Stimulated activated CD4-positive, alpha-beta T cell treated with anti-CD3 and anti-CD28 coated beads, Interleukin-1b, Interleukin-23, amount 100 ng/mL, for 1 hour (primary cell): ENCODE results near the gene REL.
"Not testable (repeated sequence)": the region's sequence is repeated elsewhere in the genome, so short reads cannot be mapped to it uniquely, and the experiment has no call there.

Experiments used
- DNase-seq, 2 donors: peaks; one replicate each; pipeline ENCODE4 v3.0.0-alpha.2; 2020; ENCODE audit warnings: low read depth in 2 of 2

REL gene

DNA sequence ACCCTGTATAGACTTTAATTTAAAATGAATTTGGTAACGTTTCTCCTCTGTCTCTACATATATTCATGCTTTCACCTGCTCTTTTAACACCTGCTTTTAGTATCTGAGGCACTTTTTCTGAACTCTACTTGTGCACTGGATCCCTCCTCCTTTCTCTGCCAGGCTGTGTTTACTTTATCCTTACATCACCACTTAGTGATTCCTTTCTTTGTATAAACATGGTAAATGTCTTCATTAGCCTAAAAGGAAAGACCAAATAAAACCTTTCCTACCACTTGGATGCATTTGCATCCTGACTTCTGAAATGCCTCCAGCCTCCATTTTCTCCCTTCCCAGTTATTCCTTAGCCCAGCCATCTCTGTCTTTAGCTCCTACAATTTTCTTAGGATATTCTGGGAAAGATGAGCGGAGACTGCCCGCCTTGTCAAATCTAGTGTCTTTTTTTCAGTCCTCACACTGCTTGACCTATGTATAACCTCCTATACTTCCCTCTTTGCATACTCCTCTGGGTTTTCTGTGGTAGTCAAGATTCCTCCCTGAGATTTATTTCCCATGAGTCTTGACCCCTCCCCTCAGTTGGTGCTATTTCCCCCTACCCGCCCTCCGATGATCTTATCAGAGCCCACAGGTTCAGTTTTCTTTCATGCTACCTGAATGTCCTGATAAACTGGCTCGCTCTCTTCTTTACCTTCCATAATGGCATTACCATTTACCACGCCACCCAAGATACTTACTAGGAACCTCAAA, 44.8 kb downstream of the REL start:
- no peak for DNase-seq

DNA sequence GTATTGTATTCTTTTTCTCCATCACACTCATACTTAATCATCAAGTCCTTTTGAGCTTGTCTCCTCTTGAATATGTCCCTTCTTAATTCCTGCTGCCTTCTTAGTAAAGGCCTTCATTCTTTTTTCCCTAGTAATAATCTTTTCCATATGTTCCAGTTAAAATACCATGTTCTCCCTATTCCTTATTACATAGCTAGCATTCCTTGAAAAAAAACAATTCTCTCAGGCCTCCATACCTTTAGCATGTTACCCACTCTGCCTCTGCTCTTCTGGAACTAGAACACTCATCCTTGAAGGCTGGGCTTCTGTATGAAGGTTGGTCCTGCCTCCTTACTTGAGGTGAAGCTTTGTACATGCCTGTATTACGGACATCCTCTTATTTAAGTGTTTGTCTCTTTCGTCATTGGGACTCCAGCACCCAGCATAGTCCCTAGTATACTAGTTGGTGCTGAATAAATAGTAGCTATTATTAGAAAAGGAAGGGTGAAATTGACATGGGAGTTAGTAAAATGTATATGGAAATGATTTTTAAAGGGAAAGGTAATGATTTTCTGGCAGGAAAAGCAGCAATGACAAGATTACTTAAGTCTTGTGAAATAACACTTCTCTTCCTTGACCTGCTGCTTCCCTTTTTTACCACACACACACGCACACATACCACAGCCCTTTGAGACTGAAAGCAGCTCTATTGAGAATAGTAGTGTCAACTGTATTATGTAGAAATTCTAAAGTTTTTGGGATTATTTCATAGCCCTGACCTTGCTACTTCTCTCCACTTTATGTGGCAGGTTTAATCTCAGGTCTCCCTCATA, 45.6 kb downstream of the REL start:
- no peak for DNase-seq

DNA sequence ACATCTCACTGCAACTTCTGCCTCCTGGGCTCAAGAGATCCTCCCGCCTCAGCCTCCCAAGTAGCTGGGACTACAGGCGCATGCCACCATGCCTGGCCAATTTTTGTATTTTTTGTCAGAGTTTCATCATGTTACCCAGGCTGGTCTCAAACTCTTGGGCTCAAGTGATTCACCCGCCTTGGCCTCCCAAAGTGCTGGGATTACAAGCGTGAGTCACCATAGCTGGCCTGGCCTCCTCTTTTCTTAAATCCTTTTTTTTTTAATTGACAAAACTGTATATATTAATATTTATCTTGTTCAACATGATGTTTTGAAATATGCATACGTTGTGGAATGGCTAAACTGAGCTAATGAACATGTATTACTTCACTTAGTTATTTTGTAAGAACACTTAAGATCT, 50.7 kb downstream of the REL start:
- not testable (repeated sequence) for DNase-seq

DNA sequence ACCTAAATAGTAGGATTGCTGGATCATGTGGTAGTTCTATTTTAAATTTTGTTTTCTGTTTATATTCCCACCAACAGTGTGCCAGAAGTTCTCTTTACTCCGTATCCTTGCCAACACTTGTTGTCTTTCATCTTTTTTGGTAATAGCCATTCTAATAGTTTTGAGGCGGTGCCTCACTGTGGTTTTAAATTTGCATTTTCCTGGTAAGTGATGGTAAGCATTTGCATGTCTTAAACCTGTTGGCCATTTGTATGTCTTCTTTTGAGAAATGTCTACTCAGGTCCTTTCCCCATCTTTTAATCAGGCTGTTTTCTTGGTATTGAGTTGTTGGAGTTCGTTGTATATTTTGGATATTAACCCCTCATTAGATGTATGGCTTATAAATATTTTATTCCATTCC, 51.6 kb downstream of the REL start:
- no peak for DNase-seq

DNA sequence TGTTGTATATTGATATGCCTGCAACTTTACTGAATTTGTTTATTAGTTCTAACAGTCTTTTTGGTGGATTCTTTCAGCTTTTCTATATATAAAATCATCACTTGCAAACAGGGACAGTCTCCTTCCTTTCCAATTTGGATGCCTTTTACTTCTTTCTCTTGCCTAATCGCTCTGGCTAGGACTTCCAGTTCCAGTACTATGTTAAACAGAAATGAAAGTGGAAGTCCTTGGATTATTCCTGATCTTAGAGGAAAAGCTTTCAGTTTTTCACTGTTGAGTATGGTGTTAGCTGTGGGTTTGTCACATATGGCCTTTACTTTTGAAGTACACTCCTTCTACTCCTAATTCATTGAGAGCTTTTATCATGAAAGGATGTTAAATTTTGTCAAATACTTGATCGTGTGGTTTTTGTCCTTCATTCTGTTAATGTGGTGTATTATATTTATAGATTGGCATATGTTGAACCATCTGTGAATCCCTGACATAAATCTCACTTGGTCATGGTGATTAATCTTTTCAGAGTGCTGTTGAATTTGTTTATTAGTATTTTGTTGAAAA, 52.9 kb downstream of the REL start:
- no peak for DNase-seq

DNA sequence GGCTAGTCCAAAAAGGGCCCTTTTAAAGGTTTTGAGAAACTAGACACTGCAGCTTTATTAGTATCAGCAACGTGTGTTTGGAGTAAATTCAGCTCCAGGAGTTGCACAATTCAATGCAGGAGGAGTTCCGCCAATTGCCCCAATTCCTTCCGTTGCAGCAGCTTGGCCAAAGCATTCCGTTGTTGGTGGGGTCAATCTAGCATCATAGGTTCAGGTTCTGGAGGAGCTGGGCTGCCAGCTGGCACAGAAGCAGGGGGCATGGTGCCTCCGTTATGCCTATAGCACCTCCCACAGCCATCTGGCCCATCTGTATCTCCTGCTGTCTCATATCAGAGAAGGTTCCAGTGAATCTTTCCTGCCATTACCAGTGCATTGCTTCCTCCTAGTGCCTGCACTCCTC, 55.4 kb downstream of the REL start:
- no peak for DNase-seq

DNA sequence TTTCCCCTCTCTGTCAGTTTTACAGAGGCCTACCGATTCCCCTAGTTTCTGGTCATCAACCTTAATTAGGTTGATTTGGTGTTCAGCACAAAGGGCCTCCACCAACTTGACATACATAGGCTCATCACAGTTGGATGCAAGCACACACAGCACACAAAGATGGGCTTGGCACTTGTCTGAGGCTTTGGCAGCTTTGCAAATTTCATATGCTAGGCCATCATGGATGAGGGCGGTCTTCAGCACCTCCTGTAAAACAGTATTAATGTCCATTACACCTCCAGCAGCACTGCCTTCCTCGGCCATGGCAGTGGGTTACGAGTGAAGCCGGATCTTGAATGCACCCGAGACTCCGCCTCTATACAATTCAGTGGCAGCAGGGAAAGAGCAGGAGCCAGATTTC, 56.9 kb downstream of the REL start:
- DNase-seq, result no peak

DNA sequence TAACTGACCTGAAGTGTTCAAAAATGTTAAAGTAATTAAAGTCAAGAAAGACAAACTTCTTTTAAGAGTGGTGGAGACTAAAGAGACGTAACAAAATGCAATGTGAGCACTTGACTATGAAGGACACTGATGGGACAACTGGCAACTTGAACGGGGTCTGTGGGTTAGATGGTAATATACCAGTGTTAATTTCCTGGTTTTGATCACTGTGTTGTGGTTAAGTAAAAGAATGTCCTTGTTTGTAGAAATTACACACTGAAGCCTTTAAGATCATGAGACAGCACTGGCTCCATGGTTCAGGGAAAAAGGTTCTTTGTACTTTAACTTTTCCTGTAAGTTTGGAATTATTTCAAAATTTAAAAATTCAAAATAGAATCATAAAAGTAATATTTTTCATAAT, 58.2 kb downstream of the REL start:
- no peak for DNase-seq

DNA sequence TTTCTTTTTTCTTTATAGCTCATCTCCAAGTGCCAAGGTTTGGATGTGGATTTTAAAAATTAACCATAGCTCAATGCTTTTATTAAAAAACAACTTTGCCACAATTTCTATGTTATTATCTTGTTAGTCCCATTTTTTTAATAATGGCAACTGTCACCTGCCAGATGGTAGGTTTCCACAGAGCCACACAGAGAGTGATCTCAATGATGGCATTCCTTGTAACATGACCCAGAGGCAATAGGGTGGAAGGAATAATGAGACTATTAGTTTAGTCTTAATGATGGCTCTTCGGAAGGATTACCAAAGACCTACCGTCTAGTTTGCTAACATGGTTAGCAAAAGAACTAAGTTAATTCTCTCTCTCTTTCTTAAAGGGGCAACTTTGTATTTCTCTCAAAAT, 64.0 kb downstream of the REL start:
- no peak for DNase-seq

DNA sequence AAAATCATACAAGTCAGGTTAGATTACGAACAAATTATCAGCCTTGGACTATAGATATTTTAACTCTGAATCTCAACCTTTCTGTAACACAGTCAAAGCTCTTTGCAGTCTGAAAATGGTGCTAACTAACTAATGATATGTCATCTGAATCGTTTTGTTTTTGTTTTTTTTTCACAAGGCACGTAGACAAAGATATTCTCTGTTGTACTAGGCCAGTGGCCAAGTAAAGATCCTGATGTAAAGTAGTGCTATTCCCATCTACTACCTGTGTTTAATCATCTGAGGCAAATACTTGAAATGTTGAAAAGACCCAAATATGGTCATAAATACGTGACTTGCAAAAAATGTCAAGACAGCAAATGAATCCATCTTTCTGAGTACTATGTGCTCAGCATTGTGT, 65.7 kb downstream of the REL start:
- DNase-seq, result no peak

DNA sequence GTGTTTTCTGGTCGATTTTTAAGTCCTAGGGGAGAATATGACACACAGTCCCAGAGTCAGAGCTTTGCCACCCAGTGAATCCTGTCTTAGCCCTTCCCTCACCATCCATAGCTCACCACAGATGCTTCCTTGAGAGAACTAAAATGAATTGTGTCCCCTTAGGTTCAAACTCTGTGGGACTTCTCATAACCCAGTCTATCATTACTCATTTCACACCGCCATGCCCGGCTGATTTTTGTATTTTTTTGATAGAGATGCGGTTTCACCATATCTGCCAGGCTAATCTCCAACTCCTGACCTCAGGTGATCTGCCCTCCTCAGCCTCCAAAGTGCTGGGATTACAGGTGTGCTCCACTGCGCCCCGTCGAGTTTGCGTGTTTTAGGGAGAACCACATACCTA, 66.8 kb downstream of the REL start:
- DNase-seq, result no peak

DNA sequence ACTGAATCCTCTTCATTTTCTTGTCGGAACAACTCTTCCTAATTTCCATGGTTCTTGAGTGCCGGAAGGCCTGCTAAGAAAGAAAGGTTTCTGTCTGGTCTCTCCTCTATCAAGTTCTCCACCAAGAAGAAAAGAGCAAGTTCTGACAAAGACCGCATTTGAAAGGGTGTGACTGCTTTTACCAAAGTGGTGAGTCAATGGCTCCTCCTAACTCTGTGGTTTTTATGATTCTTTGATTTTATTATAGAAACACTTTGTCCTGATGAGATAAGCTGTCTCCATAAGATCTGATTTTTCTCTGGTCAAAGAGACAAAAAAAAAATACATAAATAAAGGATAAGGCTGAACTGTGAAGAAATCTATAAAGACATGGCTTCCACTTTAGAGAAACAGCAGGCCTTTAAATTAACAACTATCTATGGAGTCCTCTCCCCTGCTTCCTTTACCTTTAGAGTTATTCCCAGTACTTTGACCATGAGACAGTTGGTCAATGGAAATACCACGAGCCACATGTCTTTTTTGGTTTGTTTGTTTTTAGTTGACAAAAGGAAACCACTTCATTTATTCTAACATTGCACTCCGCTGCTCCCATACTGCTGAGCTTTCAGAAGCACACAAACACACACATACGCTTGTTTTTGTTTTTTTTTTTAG, 67.7 kb downstream of the REL start:
- DNase-seq, result no peak

DNA sequence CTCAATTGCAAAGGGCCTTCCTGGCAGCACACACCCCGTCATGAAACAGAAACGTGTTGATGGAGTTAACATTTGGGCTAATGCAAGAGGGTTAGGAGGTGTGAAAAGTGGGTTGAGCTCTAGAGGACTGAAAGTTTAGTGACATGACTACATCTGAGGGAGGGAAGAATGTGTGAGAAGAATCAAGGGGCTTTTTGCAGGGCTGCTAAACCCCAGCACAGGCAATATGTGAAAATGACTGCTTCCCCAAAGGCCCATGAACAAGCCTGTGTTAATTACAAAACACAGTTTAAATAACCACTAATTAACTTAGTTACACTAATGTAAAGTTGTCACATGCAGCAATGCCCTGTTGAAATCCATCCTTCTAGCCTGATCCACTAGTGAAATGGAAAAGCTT, 72.8 kb downstream of the REL start:
- no peak for DNase-seq

DNA sequence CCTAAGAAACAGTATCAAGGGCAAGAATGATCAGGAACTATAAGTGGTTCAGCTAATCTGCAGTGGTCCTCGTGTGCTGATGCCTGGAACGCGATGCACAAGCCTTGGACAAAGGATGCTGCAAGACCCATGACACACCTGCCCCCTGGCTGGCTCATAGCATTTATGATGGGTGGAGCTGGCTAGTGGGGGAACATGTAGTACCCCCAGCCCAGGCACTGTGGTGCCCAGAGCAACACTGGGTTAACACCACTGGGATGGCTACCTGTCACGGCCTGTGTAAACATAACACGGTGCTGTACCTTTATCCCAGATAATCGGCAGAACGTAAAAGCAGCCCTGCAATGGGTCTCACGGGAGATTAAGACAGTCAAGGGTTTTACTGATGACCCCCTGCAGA, 75.8 kb downstream of the REL start:
- no peak for DNase-seq

DNA sequence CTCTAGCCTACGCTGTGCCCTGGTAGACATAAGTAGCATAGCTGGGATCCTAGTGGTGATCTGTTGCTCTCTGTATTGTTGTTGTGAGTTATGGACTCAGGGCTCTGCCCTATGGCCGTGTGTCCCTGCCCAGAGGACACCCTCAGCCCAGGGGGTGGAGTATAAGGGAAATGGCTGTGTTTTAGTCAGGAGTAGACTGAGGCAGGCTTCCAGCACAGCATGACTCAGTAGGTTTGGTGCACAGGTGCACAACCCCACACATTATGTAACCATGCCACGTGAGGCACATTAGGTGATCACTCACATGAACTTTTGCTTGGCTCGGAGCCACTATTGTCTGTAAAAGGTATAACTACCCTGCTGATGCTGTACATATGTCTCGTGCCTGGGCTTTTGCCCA, 76.3 kb downstream of the REL start:
- DNase-seq, result no peak

DNA sequence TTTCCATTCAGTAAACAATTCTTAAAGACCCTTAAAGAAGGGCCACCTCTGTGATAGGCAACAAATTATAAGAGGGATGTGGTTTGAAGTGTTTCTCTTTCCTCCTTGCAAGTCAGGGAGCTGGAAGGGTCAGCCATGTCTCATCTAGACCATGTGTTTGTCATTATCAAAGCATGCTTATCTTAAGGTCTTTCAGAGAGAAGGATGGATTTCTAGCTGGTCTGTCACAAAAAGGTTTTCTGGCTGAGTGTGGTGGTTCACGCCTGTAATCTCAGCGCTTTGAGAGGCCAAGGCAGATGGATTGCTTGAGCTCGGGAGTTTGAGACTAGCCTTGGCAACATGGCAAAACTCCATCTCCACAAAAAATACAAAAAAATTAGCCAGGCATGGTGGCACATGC, 77.0 kb downstream of the REL start:
- no peak for DNase-seq

DNA sequence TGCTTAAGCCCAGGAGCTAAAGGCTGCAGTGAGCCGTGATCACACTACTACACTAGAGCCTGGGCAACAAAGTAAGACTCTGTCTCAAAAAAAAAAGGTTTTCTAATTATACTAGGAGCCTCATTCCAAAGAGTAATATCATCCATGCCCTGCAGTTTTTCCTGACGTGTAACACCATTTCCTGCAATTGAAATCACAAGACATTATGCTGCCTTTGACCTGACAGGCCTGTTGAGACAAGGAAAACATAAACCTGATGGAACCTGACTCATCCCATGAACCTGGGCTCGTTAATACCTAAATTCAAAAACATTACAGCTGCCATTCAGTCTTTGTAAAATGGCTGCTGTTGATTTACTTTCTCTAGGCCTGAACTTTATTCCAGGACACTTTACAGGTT, 77.4 kb downstream of the REL start:
- DNase-seq, result no peak

DNA sequence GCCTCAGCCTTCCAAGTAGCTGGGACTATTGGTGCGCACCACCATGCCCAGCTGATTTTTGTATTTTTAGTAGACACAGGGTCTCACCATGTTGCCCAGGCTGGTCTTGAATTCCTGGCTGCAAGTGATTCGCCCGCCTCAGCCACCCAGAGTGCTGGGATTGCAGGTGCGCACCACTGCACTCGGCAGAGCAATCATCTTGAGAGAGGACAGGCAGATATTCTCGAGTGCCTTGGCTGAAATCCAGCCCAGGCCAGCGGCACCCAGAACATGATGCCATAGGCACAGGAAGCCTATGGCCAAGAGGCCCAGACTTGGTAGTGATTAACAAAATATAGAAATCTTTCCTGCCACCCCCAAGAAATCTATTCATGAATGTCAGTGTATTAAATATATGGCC, 78.1 kb downstream of the REL start:
- no peak for DNase-seq

DNA sequence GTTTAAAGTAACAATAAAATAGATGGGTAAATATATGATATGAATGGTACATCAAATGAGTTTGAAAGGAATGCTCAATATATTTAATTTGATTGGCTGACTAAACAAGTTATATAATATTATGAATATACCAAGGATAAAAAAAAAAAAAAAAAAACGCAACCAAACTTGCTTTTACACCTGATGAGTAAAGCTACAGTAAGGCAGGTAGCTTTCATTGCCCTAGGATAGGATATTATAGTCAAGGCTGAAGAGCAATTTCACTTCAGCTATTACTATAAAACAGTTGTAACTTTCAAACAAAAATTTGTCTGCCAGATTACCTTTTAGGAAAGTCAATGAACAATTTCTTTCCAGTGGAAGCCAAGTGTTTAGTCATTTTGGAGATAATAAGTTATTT, 79.3 kb downstream of the REL start:
- DNase-seq, result no peak

DNA sequence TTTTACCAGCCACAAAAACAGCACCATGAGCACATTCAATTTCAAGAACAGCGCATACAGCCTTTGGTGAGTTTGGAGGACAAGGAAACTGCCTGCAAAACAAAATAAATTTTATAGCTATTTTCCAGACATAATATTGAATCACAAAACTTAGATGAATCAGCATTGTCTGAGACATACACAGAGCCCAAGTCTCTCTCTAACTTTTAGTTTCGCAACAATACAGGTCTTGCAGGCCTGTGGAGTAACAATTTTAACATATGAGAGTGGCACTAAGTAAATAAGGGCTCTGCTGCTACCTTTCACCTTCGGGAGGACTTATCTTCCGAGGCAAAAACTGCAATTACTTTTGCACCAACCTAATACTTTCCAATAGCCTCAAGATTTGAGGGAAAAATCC, 80.1 kb downstream of the REL start:
- DNase-seq, result no peak

DNA sequence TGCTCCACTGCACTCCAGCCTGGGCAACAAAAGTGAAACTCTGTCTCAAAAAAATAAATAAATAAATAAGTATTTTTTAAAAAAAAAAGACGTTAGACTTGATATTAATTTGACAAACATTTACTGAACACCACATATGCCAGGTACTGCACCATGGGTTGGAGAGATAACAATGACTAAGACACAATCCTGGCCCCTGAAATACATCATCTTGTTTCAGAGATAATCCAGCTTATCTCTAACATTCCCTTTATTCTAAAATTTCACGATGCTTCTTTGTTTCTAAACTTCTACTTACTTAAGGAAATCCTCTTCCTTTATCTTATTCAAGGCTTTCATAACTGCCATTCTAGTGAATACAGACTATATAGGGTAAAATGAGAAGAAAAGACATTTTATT, 81.2 kb downstream of the REL start:
- DNase-seq, result no peak

DNA sequence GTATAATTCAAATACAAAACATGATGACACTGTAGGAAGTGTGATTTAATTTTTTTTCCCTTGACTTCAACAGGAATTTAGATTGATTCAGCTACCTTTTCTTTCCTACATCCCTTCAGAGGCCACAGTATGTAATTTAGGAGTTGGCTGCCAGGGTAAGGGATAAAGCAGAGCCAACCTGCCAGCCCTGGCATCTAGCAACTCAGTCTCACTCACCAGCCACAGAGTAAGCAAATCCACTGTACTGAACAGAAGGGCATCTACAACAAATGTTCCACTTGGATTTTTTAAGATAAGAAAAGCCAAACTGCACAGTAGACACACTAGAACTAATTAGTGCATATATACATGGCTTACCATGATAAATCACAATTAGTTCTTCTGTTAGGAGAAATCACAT, 81.8 kb downstream of the REL start:
- DNase-seq, result no peak
